ENCODE data around the gene DIP2B.
"Not testable (repeated sequence)": the region's sequence is repeated elsewhere in the genome, so short reads cannot be mapped to it uniquely, and the experiment has no call there.

Gene DIP2B

DNA sequence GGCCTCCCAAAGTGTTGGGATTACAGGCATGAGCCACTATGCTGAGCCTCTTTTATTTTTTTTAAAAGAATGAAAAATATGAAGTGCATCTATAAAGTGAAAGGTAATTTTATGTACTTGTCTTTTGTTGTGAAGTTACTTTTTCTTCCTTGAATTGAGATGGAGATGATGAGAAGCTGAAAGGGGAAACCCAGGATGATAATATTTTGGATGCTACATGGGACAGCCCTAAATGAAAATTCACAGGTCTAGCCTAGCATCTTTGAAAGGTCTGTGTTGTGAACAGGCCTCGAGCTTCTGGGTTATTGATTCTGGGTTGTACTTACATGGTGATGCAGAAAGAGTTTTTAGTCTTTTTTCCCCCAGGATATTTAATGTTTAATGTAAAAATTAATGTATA is 14.6 kb downstream of the DIP2B start:
- no peak for DNase-seq (ENCODE audit: low read depth)

DNA sequence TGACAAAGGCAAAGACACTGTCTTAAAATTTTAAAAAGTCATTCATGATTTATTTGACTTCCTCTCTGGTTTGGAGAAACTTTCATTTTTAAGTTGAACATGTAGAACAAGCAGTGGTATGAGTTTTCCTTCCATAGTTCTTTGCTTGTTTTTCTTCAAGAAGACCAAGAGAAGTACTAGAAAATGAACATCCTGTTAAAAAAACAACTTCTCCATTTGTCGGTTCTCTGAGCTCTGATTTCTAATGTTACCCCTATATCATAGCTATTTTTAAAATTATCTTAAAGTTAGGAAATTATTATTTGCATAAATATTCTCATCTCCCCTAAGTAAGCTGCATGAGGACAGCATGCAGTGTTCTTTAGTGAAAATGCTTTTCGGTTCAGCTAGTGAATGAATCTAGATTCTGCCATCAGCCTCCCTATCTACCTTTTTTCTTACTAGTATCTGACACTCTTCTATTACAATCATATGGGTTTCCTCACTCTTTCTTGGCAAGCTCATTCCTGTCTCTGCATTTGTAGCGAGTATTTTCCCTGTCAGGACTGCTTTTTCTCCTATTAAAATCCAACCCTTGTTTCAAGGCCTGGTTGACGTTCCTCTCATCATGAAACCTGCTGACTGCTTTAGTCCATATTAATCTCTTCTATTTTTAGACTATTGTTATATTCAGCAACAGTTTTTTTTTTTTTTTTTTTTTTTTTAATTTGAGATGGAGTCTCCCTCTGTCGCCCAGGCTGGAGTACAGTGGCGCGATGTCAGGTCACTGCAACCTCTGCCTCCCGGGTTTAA is 15.8 kb downstream of the DIP2B start:
- DNase-seq (ENCODE audit: low read depth), result no peak

DNA sequence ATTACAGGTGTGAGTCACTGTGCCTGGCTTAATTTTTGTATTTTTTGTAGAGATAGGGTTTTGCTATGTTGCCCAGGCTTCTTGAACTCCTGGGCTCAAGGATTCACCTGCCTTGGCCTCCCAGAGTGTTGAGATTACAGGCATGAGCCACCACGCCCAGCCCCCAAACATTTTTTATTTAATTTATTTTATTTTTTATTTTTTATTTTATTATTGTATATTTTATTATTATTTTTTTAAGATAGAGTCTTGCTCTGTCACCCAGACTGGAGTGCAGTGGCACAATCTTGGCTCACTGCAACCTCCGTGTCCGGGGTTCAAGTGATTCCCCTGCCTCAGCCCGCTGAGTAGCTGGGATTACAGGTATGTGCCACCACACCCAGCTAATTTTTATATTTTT is 17.0 kb downstream of the DIP2B start:
- not testable (repeated sequence) for DNase-seq (ENCODE audit: low read depth)

DNA sequence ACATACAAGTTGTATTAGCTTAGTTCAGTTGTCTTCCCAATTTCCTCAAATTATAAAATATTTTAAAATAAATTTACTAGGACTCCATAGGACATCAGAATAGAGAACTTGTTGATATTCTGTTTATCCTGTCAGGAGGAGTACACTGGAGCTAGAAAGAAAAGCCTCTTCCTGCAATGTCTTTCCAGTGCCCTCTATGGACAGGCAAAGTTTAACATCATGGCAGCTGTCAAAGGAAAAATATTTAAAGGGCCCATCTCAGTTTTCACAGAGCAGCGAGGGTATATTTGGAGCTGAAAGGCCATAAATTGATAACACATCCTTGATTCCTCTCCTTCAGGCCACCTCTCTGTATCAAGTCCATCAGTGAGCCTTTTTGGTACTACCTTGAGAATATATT is 19.0 kb downstream of the DIP2B start:
- DNase-seq (ENCODE audit: low read depth), result no peak

DNA sequence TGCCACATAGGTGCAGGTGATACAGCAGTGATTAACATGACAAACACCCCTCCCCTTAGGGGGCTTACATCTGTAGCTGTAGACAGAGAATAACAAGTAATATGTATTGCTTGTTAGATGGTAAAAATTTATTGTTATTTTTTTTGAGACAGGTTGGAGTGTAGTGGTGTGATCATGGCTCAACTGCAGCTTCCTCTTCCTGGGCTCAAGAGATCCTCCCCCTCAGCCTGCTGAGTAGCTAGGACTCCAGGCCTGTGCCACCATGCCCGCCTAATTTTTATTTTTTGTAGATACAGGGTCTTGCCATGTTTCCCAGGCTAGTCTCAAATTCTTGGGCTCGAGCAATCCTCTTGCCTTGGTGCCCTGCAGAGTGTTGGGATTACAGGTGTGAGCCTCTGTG is 19.8 kb downstream of the DIP2B start:
- DNase-seq (ENCODE audit: low read depth), result no peak

DNA sequence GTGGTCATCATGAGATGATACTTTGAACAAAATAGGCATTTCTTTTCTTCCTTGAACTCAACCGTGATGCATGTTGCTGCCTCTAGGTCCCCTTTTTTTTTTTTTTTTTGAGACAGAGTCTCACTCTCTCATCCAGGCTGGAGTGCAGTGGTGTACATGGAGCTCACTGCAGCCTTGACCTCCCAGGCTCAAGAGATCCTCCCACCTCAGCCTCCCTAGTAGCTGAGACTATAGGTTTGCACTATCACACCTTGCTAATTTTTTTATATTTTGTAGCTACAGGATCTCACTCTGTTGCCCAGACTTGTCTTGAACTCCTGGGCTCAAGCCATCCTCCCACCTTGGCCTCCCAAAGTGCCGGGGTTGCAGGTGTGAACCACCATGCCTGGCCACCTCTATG is 20.6 kb downstream of the DIP2B start:
- DNase-seq (ENCODE audit: low read depth), result no peak

DNA sequence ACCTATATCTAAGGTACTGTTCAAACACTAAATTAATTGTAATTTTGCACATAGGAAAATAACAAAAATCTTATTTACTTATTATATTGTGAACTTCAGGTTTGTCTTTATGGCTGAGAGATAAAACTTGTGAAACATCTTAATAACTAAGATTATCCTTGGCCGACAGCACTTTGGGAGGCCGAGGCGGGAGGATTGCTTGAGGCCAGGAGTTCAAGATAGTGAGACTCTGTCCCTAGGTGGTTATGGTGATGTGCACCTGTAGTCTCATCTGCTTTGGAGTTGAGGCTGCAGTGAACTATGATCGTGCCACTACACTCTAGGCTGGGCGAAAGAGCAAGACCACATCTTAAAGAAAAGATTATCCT is 22.6 kb downstream of the DIP2B start:
- no peak for DNase-seq (ENCODE audit: low read depth)

DNA sequence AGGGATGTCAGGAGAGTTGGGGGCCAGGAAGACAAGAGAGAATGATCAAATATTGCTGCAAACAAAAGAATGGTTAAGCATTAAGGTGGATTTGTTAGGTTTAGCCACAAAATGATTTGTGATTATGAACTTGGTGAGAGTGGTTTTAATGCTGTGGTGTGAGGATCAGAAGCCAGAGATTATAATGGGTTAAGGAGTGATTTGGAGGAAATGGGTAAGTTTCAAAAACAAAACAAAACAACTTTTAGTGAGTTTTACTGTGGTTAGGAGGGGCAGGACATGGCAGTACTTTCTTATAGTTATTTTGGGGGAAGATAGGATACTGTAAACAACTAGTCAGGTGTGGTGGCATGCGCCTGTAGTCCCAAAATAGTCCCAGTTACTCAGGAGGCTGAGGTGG is 24.0 kb downstream of the DIP2B start:
- DNase-seq (ENCODE audit: low read depth), result no peak

DNA sequence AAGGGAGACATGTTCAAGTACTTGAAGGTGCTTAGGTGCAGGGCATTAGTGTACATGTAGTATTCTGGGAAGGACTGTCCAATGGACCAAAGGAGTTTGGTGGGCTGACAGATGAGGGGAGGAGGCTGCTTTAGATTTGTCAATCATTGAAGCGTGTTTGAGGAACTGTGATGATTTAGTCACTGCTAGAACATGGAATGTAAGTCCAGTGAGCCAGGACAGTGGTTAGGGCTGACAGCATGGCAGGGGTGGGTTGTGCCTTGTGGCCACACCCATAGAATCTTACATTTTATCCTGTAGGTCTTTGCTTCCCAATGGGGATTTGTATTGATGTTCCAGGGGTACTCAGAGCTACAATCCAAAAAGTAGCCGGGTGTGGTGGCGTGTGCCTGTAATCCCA is 24.6 kb downstream of the DIP2B start:
- DNase-seq (ENCODE audit: low read depth), result no peak

DNA sequence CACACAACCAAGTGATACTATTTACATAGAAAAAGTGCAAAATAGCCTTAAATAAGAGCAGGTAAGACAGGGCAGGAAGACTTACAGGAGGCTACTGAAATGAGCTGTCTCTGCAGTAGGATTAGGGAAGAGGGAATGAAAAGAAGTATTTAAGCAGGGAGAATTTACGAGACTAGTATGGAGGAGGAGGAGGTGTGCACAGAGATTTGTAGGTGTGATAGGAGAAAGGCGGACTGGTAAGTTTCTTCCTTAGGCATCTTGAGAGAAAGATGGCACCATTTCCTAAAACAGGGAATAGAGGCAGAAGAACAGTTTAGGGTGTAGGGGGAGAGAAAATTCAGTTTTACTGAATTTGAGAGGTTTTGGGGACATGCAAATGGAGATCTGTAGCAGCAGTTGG is 25.7 kb downstream of the DIP2B start:
- no peak for DNase-seq (ENCODE audit: low read depth)

DNA sequence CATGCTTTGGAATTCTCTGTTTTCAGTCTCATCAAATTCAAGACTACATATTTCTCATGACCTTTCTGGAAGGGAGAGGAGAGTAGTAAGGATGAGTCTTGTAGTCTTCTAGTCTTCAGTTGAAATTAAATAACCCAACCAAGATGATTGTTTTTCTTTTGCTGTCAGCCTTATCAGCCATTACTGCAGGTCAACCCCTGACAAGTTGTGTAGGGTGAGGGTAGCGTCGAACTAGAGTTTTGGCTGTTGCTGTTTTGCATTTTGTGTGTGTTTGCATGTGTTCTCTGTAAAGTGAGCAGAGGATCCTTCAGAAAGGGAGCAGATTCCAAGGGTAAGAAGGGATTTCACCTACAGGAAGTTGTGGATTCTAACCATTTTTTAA is 28.4 kb downstream of the DIP2B start:
- DNase-seq (ENCODE audit: low read depth), result no peak

DNA sequence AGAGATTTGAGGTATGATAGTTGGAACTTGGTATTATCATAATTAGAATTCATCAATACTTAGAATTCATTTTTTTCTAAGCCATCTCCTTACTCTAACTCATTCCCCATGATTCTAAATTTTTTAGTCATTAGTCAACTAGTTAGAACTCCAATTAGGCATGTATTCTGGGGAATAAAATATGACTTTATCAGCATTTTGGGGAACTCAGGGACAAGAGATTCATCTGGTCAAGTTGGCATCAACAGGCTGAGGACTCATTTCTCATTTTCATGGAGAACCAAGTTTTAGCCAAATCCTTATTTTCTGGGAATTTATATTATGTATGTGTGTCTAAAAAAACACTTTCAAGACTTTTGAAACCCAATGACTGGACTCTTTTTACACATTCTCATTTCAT is 29.2 kb downstream of the DIP2B start:
- DNase-seq (ENCODE audit: low read depth), result peak; percentile 72

DNA sequence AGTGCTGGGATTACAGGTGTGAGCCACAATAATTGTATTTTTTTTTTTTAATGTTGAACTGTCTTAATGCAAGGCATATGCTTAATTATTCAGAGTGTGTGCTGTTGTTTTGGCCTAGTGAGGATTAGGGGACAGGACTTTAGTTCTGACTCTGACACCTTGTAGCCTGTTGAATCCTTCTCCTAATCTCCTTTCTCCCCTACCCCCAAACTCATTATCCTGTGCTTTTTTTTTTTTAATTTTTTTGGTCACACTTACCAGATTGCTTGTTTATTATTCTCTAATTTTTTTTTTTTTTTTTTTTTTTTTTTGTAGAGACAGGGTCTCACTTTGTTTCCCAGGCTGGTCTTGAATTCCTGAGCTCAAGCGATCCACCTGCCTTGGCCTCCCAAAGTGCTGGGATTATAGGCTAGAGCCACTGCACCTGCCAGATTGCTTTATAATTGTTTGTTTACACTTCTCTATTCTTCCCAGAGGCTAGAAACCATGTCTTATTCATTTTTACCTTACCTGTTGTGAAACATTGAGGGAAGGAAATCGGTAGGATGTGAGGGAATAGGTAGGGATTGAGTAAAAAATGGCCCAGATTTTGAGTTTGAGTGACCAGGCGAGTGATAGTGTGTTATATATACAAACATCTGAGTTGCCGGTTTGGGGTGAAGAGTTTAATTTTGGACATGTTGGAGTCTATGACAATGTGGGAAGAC is 32.2 kb downstream of the DIP2B start:
- DNase-seq (ENCODE audit: low read depth), result no peak

DNA sequence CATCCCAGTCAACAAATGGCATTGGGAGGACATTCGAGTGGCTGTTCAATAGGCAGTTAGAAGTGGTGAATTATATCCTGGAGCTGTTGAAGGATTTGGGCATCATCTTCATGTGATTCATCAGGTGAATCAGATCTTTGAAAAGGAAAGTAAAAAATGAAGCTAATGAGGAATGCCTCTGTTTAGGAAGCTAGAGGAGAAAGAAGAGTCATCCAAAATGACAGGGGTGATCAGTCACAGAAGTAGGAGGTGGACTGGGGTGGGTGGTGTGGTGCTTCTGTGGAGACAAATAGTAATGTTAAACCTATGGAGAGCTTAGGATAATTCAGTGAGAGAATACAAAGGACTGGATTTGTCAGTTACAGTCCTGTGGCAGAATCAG is 32.7 kb downstream of the DIP2B start:
- DNase-seq (ENCODE audit: low read depth), result peak; percentile 96

DNA sequence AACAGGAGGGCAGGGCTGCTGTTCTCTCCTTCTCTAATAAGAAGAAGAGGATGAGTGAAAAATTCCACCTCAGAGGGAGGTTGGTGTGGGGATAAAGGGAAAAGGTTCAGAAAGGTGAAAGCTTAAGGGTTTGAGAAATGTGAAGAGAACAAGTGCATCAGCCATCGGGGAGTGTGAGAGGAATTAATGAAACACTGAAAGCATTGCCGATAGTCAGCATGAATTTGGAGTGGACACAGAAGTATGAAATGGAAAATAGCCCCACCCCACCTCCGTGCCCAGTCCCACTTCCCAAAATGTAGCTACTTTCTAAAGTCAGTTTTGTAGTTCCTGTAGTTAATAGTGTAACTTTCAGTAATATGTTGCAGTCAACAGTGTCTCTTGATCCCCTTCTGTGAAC is 33.4 kb downstream of the DIP2B start:
- DNase-seq (ENCODE audit: low read depth), result no peak

DNA sequence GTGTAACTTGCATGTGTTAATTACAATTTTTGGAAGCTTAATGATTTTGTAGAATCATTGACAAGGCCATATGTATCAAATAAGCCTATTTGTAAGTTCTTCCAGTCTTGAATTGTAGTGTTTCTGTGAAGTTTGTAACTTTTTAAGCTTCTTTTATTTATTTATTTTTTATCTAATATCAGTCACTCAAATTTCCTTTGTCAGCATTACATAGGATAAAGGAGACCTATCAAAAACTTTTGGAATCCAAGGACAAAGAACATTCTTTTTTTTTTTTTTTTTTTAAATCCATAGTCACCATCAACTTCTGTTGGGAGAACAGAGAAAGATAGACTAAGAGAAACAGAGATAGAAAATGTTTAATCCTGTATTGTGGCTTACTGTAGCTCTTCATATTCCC is 36.4 kb downstream of the DIP2B start:
- no peak for DNase-seq (ENCODE audit: low read depth)

DNA sequence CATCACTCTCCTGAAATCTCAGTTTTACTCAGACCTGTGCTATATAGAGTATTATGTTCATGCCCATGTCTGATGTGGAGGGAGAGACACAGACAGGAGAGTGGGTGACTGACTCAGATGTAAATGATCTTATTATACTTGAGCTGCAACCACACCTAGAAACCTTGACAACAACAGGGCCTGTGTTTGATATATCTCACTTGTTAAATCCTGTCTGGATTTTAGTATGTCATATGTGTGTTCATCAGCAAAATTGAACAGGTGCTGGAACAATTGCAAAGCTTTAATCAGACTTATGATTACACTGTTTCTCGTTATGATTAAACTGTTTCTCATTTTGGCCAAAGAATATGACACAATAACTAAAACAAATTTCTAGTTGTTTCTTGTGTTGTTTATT is 37.7 kb downstream of the DIP2B start:
- DNase-seq (ENCODE audit: low read depth), result peak; percentile 71

DNA sequence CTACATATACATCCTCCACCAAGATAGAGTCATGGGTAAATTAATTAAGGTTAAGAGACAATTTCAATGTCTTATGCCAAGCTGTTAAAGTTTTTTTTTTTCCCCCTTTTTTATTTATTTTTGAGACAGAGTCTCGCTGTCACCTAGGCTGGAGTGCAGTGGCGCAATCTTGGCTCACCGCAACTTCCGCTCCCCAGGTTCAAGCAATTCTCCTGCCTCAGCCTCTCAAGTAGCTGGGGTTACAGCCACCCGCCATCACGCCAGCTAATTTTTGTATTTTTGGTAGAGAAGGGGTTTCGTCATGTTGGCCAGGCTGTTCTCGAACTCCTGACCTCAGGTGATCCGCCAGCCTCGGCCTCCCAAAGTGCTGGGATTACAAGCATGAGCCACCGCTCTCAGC is 38.4 kb downstream of the DIP2B start:
- not testable (repeated sequence) for DNase-seq (ENCODE audit: low read depth)

DNA sequence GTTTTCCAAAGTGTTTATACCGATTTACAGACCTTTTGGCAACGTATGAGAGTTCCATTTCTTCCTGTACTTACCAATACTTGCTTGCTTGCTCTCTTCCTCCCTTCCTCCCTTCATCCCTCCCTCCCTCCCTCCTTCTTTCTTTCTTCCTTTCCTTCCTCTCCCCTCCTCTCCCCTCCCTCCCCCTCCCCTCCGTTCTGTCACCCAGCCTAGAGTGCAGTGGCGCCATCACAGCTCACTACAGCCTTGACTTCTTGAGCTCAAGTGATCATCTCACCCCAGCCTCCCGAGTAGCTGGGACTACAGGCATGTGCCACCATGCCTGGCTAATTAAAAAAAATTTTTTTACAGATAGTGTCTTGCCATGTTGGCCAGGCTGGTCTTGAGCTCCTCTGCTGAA is 40.4 kb downstream of the DIP2B start:
- no peak for DNase-seq (ENCODE audit: low read depth)

DNA sequence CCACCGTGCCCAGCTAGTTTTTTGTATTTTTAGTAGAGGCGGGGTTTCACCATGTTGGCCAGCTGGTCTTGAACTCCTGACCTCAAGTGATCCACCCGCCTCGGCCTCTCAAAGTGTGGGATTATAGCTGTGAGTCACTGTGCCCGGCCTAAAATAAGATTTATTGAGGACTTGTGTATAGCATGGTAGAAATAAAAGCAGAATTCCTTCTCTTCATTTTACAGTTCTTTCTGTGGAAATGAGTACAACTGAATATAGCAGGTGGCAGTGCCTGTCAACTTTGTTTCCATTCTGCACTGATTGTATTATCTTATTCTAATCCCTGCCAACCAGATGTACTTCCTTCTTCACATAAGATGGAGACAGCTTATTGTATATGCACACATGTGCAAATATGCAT is 41.0 kb downstream of the DIP2B start:
- peak; percentile 38 for DNase-seq (ENCODE audit: low read depth)

DNA sequence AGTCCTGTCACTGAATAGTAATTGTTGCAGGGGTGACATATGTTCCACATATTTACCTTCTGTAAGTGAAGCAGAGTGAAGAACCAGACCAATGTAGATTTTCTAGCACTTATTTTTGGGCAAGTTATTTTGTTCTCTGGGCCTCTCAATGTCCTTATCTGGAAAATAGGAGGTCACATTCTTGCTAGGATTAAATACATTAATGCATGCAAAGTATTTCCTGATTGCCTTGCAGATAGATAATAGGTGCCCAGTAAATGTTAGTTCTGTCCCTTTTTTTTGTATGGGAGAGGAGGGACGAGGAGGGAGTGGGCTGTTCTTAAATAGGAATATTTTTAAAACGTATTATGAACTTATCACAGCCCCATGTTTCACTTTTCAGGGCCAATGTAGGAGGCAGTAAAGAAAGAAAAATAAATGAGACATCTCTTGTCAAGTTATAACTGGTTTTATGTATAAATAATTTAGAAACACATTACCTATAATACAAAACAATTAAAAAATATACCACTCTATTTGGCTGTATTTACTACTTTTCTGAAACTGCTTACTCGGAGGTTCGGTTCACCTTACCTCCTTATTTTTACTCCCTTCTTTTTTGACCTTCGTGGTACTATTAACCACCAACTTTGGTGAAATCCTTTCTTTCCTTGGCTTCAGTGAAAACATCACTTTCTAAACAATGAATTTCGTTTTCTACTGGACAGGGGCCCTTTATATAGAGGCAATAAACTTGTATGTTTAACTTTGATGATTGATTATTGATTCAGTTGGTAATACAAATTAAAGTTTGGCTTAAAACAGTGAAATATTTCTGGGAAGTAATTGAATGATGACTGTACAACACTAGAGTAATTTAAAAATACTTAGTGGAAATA is 41.9 kb downstream of the DIP2B start:
- peak; percentile 48 for DNase-seq (ENCODE audit: low read depth)

DNA sequence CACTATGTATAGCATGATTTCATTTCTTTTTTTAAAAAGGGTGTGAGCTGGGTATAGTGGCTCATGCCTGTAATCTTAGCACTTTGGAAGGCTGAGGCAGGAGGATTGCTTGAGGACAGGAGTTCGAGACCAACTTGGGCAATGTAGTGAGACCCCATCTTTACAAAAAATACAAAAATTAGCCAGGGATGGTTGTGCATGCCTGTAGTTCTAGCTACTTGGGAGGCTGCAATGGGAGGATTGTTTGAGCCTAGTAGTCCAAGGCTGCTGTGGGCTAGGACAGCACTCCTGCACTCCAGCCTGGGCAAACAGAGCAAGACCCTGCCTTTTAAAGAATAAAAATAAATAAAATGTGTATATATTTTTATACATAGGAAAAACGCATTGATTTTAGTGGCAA is 43.0 kb downstream of the DIP2B start:
- DNase-seq (ENCODE audit: low read depth), result no peak

DNA sequence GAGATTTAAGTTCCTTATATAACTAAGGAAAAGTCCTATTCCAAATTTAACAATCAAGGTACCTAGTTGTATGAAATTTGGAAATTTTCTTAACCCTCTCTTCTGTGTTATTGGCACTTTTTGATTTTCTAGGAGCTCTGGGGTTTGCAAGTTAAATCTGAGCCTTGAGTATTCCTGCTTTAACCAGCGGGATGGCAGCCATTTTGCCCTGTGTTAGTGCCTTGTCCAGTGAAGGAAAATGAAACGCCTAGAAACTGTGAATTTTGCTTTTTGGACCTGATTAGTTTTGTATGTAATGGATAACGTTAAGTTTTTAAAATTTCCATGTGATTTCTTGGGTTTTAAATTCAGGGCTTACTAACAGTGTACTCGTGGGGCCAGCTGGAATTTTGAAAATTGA is 45.1 kb downstream of the DIP2B start:
- no peak for DNase-seq (ENCODE audit: low read depth)

Measured in ELR (cell line).